WTC11 (cell line): Measurements from ENCODE around the gene RMC1. TPM values are rescaled to one million over a fixed set of nuclear protein-coding genes. Genes with fewer than 3 reads are reported as not detected.
"Not testable (repeated sequence)": the region's sequence is repeated elsewhere in the genome, so short reads cannot be mapped to it uniquely, and the experiment has no call there.

Experiments used
- ATAC-seq: fragments of 200-7000 bp; cut with Tn5 transposase; 2 replicates; pipeline ENCODE4 v1.10.0; 2021; ENCODE audit warnings: mild to moderate bottlenecking, moderate library complexity
- CTCF ChIA-PET: fragments of 300-600 bp; sonication (Branson Sonifier 250); formaldehyde crosslinking; loops from one replicate; lab custom pipeline; 2021; ENCODE audit warnings: antibody characterized with exemption; lab: Charles Lee
- POLR2A ChIA-PET: fragments of 350-600 bp; sonication (Branson Sonifier 250); formaldehyde crosslinking; loops from one replicate; lab custom pipeline; 2021; ENCODE audit warnings: antibody characterized with exemption; lab: Charles Lee
- DNase-seq: peaks from one replicate; pipeline ENCODE4 v3.0.0; 2021; ENCODE audit warnings: low spot score
- H3K27ac Mint-ChIP-seq: 2 replicates; pipeline ENCODE4 v1.8.0; 2021; ENCODE audit warnings: mixed read lengths
- H3K27me3 Mint-ChIP-seq: 2 replicates; pipeline ENCODE4 v1.8.0; 2021; ENCODE audit warnings: low read depth, mild to moderate bottlenecking, moderate library complexity, mixed read lengths
- H3K36me3 Mint-ChIP-seq: 2 replicates; pipeline ENCODE4 v1.8.0; 2021; ENCODE audit warnings: mixed read lengths
- H3K4me1 Mint-ChIP-seq: 2 replicates; pipeline ENCODE4 v1.8.0; 2022; ENCODE audit warnings: mixed read lengths
- H3K4me3 Mint-ChIP-seq: 2 replicates; pipeline ENCODE4 v1.8.0; 2021; ENCODE audit warnings: mild to moderate bottlenecking, moderate library complexity, mixed read lengths
- H3K9me3 Mint-ChIP-seq: 2 replicates; pipeline ENCODE4 v1.8.0; 2021; ENCODE audit warnings: mixed read lengths
- ERG ChIP-seq: fragments of 250-450 bp; sonication (Bioruptor Pico); IDR thresholded peaks from 2 replicates; pipeline ENCODE4 v1.8.0; 2021; ENCODE audit warnings: mild to moderate bottlenecking
- FOXJ3 ChIP-seq: sonication (generic); formaldehyde crosslinking; IDR thresholded peaks from 2 replicates; pipeline ENCODE4 v1.9.0; 2021; ENCODE audit warnings: missing genetic modification reagents, mild to moderate bottlenecking, borderline replicate concordance
- FOXK1 ChIP-seq: sonication (generic); formaldehyde crosslinking; IDR thresholded peaks from 2 replicates; pipeline ENCODE4 v1.8.0; 2022; ENCODE audit warnings: mild to moderate bottlenecking, moderate library complexity, missing genetic modification reagents
- GRHL2 ChIP-seq: fragments of 250-450 bp; sonication (Bioruptor Pico); IDR thresholded peaks from 2 replicates; pipeline ENCODE4 v1.8.0; 2022; ENCODE audit warnings: mild to moderate bottlenecking, moderate library complexity; ENCODE audit not compliant: insufficient replicate concordance, severe bottlenecking
- IRF2 ChIP-seq: sonication (generic); formaldehyde crosslinking; IDR thresholded peaks from 2 replicates; pipeline ENCODE4 v1.8.0; 2022; ENCODE audit warnings: low read depth, missing genetic modification reagents, borderline replicate concordance
- JUN ChIP-seq: sonication (generic); formaldehyde crosslinking; IDR thresholded peaks from 2 replicates; pipeline ENCODE4 v1.8.0; 2023; ENCODE audit warnings: mild to moderate bottlenecking, missing genetic modification reagents
- NFYB ChIP-seq: sonication (generic); formaldehyde crosslinking; conservative IDR thresholded peaks from 2 replicates; pipeline ENCODE4 v1.8.0; 2022; ENCODE audit warnings: low read depth, missing genetic modification reagents
- NR1H2 ChIP-seq: sonication (generic); formaldehyde crosslinking; IDR thresholded peaks from 2 replicates; pipeline ENCODE4 v1.9.0; 2021; ENCODE audit warnings: mild to moderate bottlenecking, moderate library complexity, missing genetic modification reagents
- NR2C2 ChIP-seq: sonication (generic); formaldehyde crosslinking; IDR thresholded peaks from 2 replicates; pipeline ENCODE4 v1.8.0; 2022; ENCODE audit warnings: mild to moderate bottlenecking, missing genetic modification reagents
- PRDM15 ChIP-seq: sonication (generic); formaldehyde crosslinking; IDR thresholded peaks from 2 replicates; pipeline ENCODE4 v1.8.0; 2022; ENCODE audit warnings: missing genetic modification reagents
- SMAD4 ChIP-seq: sonication (generic); formaldehyde crosslinking; IDR thresholded peaks from 2 replicates; pipeline ENCODE4 v1.8.0; 2022; ENCODE audit warnings: mild to moderate bottlenecking, missing genetic modification reagents
- SOX15 ChIP-seq: fragments of 250-450 bp; sonication (Bioruptor Pico); IDR thresholded peaks from 2 replicates; pipeline ENCODE4 v1.9.0; 2021; ENCODE audit warnings: mild to moderate bottlenecking
- STAT6 ChIP-seq: sonication (generic); formaldehyde crosslinking; conservative IDR thresholded peaks from 2 replicates; pipeline ENCODE4 v1.8.1; 2023; ENCODE audit warnings: mild to moderate bottlenecking, low read depth, missing genetic modification reagents, moderate library complexity
- TEAD1 ChIP-seq: sonication (generic); formaldehyde crosslinking; IDR thresholded peaks from 2 replicates; pipeline ENCODE4 v1.8.0; 2022; ENCODE audit warnings: mild to moderate bottlenecking, missing genetic modification reagents
- ZMAT4 ChIP-seq: fragments of 250-450 bp; sonication (Bioruptor Pico); IDR thresholded peaks from 2 replicates; pipeline ENCODE4 v1.9.0; 2021; ENCODE audit warnings: mild to moderate bottlenecking
- ZNF121 ChIP-seq: sonication (generic); formaldehyde crosslinking; IDR thresholded peaks from 2 replicates; pipeline ENCODE4 v1.8.0; 2023; ENCODE audit warnings: missing genetic modification reagents
- ZNF138 ChIP-seq: sonication (generic); formaldehyde crosslinking; conservative IDR thresholded peaks from 2 replicates; pipeline ENCODE4 v1.8.1; 2022; ENCODE audit warnings: mild to moderate bottlenecking, moderate library complexity, missing genetic modification reagents
- ZNF281 ChIP-seq: sonication (generic); formaldehyde crosslinking; IDR thresholded peaks from 2 replicates; pipeline ENCODE4 v1.8.0; 2023; ENCODE audit warnings: mild to moderate bottlenecking, missing genetic modification reagents
- total RNA-seq: library from RNA; stranded (reverse); gene quantifications from 3 replicates; pipeline ENCODE4 v1.2.3, GENCODE V29; 2021

RMC1 gene
- total RNA-seq, 1 experiment from 2014 or later = 15.6 TPM

- no peak for TF ChIP-seq STAT6
- TF ChIP-seq NR2C2 (CRISPR knock-in tag) = no peak
- no peak for TF ChIP-seq FOXK1
- no peak for TF ChIP-seq IRF2 (CRISPR knock-in tag)
- no peak for TF ChIP-seq NFYB
- no peak for TF ChIP-seq SMAD4 (CRISPR knock-in tag)
Observed at GRCh38 chr18:23504720-23505119, 1.4 kb downstream of the RMC1 start (continued).

- CTCF ChIA-PET = no interaction called here
Observed at GRCh38 chr18:23506393-23506792, 3.1 kb downstream of the RMC1 start.

GRCh38 chr18:23510923-23511322 is 7.6 kb downstream of the RMC1 start:
- H3K4me1 Mint-ChIP-seq, H3K27ac Mint-ChIP-seq, DNase-seq, H3K9me3 Mint-ChIP-seq, H3K27me3 Mint-ChIP-seq, POLR2A ChIA-PET, H3K4me3 Mint-ChIP-seq, CTCF ChIA-PET, ATAC-seq: not testable (repeated sequence)
- H3K36me3 Mint-ChIP-seq = peaks cover 21% of the 10 kb centered on the region

More at GRCh38 chr18:23506393-23506792, 3.1 kb downstream of the RMC1 start:
- POLR2A ChIA-PET = interaction anchor here (0.7 kb wide), 1 partner anchor 26 kb away, joined by 3 read pairs; no protein-coding TSS in a partner anchor
- DNase-seq (no peak), ATAC-seq (no peak)
- Mint-ChIP-seq H3K4me3 (no peak overlapping the region), H3K27ac (no peak overlapping the region), H3K27me3 (peaks cover 9% of the 10 kb centered on the region), H3K4me1 (peaks cover 21% of the 10 kb centered on the region), H3K9me3 (no peaks in the 10 kb centered on the region), H3K36me3 (peaks cover 21% of the 10 kb centered on the region)
- TF ChIP-seq SOX15 (CRISPR knock-in tag) = no peak
- TF ChIP-seq ZNF138 (CRISPR knock-in tag) = no peak
- TF ChIP-seq ZNF281 (CRISPR knock-in tag) = no peak
- TF ChIP-seq ZMAT4 (CRISPR knock-in tag) = no peak
- TF ChIP-seq FOXJ3 (CRISPR knock-in tag) = no peak
- no peak for TF ChIP-seq GRHL2 (CRISPR knock-in tag)

GRCh38 chr18:23512216-23512615 is 8.9 kb downstream of the RMC1 start:
- not testable (repeated sequence) for H3K4me1 Mint-ChIP-seq, H3K27ac Mint-ChIP-seq

GRCh38 chr18:23512641-23513040 is 9.3 kb downstream of the RMC1 start:
- DNase-seq = no peak
- CTCF ChIA-PET = interaction anchor here (1.8 kb wide), 1 partner anchor 14 kb away, joined by 4 read pairs; no protein-coding TSS in a partner anchor
- no peak overlapping the region for H3K4me3 Mint-ChIP-seq
- H3K4me1 Mint-ChIP-seq = no peaks in the 10 kb centered on the region
- H3K9me3 Mint-ChIP-seq = no peaks in the 10 kb centered on the region
- H3K27me3 Mint-ChIP-seq = no peaks in the 10 kb centered on the region
- POLR2A ChIA-PET = no interaction called here
- no peak for ATAC-seq
- H3K27ac Mint-ChIP-seq = no peak overlapping the region
- peaks cover 29% of the 10 kb centered on the region for H3K36me3 Mint-ChIP-seq
- TF ChIP-seq ERG (no peak), NR1H2 (no peak), SOX15 (CRISPR knock-in tag) (no peak), SMAD4 (CRISPR knock-in tag) (no peak), JUN (CRISPR knock-in tag) (no peak), TEAD1 (no peak), ZNF121 (CRISPR knock-in tag) (no peak), PRDM15 (CRISPR knock-in tag) (no peak)

More at GRCh38 chr18:23512216-23512615, 8.9 kb downstream of the RMC1 start:
- peaks cover 25% of the 10 kb centered on the region for H3K36me3 Mint-ChIP-seq
- DNase-seq, H3K9me3 Mint-ChIP-seq, POLR2A ChIA-PET, H3K4me3 Mint-ChIP-seq, ATAC-seq, H3K27me3 Mint-ChIP-seq: not testable (repeated sequence)
- CTCF ChIA-PET = interaction anchor here (1.8 kb wide), 1 partner anchor 14 kb away, joined by 4 read pairs; no protein-coding TSS in a partner anchor
